ENCODE data around the gene IGLL5. TPM values are rescaled to one million over a fixed set of nuclear protein-coding genes. Genes with fewer than 3 reads are reported as not detected.

IGLL5 gene
- polyA plus RNA-seq, 6 donors from 2014 or later: 233 to 640 (median 475) TPM

- Mint-ChIP-seq H3K9me3 (no peaks in the 10 kb centered on the region), H3K27ac (no peak overlapping the region), H3K36me3 (no peaks in the 10 kb centered on the region), H3K4me1 (peaks cover 35 to 48% (median 43%) of the 10 kb centered on the region in 3 donors), H3K4me3 (peak overlapping the region in 1 of 8 donors; percentile 70), H3K27me3 (peaks cover 0 to 18% (median 12%) of the 10 kb centered on the region in 3 donors)
- ATAC-seq (ENCODE audit: low read depth in 2 of 2): no peak
- DNase-seq: no peak
Observed at GRCh38 chr22:22854466-22854865, 33.1 kb upstream of the IGLL5 start.

GRCh38 chr22:22855085-22855484 lies 32.5 kb upstream of the IGLL5 start:
- DNase-seq: no peak
- peaks cover 0 to 18% (median 12%) of the 10 kb centered on the region in 3 donors for H3K27me3 Mint-ChIP-seq
- ATAC-seq (ENCODE audit: low read depth in 2 of 2): no peak
- H3K4me1 Mint-ChIP-seq: peaks cover 29 to 42% (median 38%) of the 10 kb centered on the region in 3 donors
- no peaks in the 10 kb centered on the region for H3K36me3 Mint-ChIP-seq
- H3K27ac Mint-ChIP-seq: peak overlapping the region in 1 of 6 donors; percentile 75
- no peaks in the 10 kb centered on the region for H3K9me3 Mint-ChIP-seq
- H3K4me3 Mint-ChIP-seq: no peak overlapping the region

GRCh38 chr22:22855617-22856308 lies 31.9 kb upstream of the IGLL5 start:
- DNase-seq (peak; percentile 58), ATAC-seq (ENCODE audit: low read depth in 2 of 2) (peak; percentile 72 to 77)
- peaks cover 0 to 18% (median 12%) of the 10 kb centered on the region in 3 donors for H3K27me3 Mint-ChIP-seq
- peak overlapping the region in 6 of 8 donors; percentile 25 to 90 (median 56) for H3K4me3 Mint-ChIP-seq
- no peaks in the 10 kb centered on the region for H3K9me3 Mint-ChIP-seq
- H3K27ac Mint-ChIP-seq: peak overlapping the region in 5 of 6 donors; percentile 49 to 92 (median 69)
- no peaks in the 10 kb centered on the region for H3K36me3 Mint-ChIP-seq
- H3K4me1 Mint-ChIP-seq: peaks cover 28 to 38% (median 33%) of the 10 kb centered on the region in 3 donors

GRCh38 chr22:22856364-22856763 lies 31.3 kb upstream of the IGLL5 start:
- Mint-ChIP-seq H3K4me1 (peaks cover 28 to 38% (median 37%) of the 10 kb centered on the region in 3 donors), H3K27me3 (peaks cover 0 to 17% (median 12%) of the 10 kb centered on the region in 3 donors), H3K36me3 (no peaks in the 10 kb centered on the region), H3K9me3 (no peaks in the 10 kb centered on the region), H3K4me3 (peak overlapping the region in 6 of 8 donors; percentile 50 to 88 (median 64)), H3K27ac (peak overlapping the region in 4 of 6 donors; percentile 7 to 79 (median 41))
- ATAC-seq (ENCODE audit: low read depth in 2 of 2) (no peak), DNase-seq (no peak)

- H3K36me3 Mint-ChIP-seq: no peaks in the 10 kb centered on the region
- H3K4me1 Mint-ChIP-seq: peaks cover 28 to 39% (median 38%) of the 10 kb centered on the region in 3 donors
- peak overlapping the region in 4 of 6 donors; percentile 41 to 90 (median 56) for H3K27ac Mint-ChIP-seq
- DNase-seq (no peak), ATAC-seq (ENCODE audit: low read depth in 2 of 2) (no peak)
- peaks cover 0 to 13% (median 12%) of the 10 kb centered on the region in 3 donors for H3K27me3 Mint-ChIP-seq
- peak overlapping the region in 7 of 8 donors; percentile 53 to 88 (median 71) for H3K4me3 Mint-ChIP-seq
- H3K9me3 Mint-ChIP-seq: no peaks in the 10 kb centered on the region
Observed at GRCh38 chr22:22856885-22857606, 30.6 kb upstream of the IGLL5 start.

GRCh38 chr22:22857607-22858558 lies 29.7 kb upstream of the IGLL5 start:
- no peaks in the 10 kb centered on the region for H3K36me3 Mint-ChIP-seq
- H3K4me3 Mint-ChIP-seq: peak overlapping the region in 7 of 8 donors; percentile 37 to 88 (median 71)
- ATAC-seq (ENCODE audit: low read depth in 2 of 2) (peak; percentile 74 to 75), DNase-seq (no peak)
- peaks cover 28 to 39% (median 38%) of the 10 kb centered on the region in 3 donors for H3K4me1 Mint-ChIP-seq
- H3K9me3 Mint-ChIP-seq: no peaks in the 10 kb centered on the region
- H3K27me3 Mint-ChIP-seq: peaks cover 0 to 7% (median 4%) of the 10 kb centered on the region in 3 donors
- H3K27ac Mint-ChIP-seq: peak overlapping the region; percentile 10 to 90 (median 57)

GRCh38 chr22:22858559-22858937 lies 29.1 kb upstream of the IGLL5 start:
- Mint-ChIP-seq H3K9me3 (no peaks in the 10 kb centered on the region), H3K36me3 (no peaks in the 10 kb centered on the region), H3K27ac (peak overlapping the region in 5 of 6 donors; percentile 3 to 85 (median 49)), H3K27me3 (peaks cover 0 to 4% (median 2%) of the 10 kb centered on the region in 3 donors), H3K4me1 (peaks cover 33 to 43% (median 42%) of the 10 kb centered on the region in 3 donors), H3K4me3 (peak overlapping the region in 1 of 8 donors; percentile 65)
- ATAC-seq (ENCODE audit: low read depth in 2 of 2) (no peak), DNase-seq (no peak)

- H3K9me3 Mint-ChIP-seq: no peaks in the 10 kb centered on the region
- no peaks in the 10 kb centered on the region for H3K27me3 Mint-ChIP-seq
- ATAC-seq (ENCODE audit: low read depth in 2 of 2) (no peak), DNase-seq (no peak)
- no peak overlapping the region for H3K4me3 Mint-ChIP-seq
- peak overlapping the region in 2 of 6 donors; percentile 57 to 81 for H3K27ac Mint-ChIP-seq
- no peaks in the 10 kb centered on the region for H3K36me3 Mint-ChIP-seq
- H3K4me1 Mint-ChIP-seq: peaks cover 46 to 56% (median 51%) of the 10 kb centered on the region in 3 donors
Observed at GRCh38 chr22:22863001-22863400, 24.6 kb upstream of the IGLL5 start.

GRCh38 chr22:22865311-22866072 lies 22.1 kb upstream of the IGLL5 start:
- H3K27me3 Mint-ChIP-seq: no peaks in the 10 kb centered on the region
- H3K9me3 Mint-ChIP-seq: no peaks in the 10 kb centered on the region
- DNase-seq (peak; percentile 78), ATAC-seq (ENCODE audit: low read depth in 2 of 2) (peak; percentile 91 to 92)
- H3K4me3 Mint-ChIP-seq: peak overlapping the region in 5 of 8 donors; percentile 6 to 63 (median 44)
- no peaks in the 10 kb centered on the region for H3K36me3 Mint-ChIP-seq
- H3K4me1 Mint-ChIP-seq: peaks cover 45 to 53% (median 46%) of the 10 kb centered on the region in 3 donors
- H3K27ac Mint-ChIP-seq: peak overlapping the region; percentile 69 to 98 (median 88)

GRCh38 chr22:22866381-22867111 lies 21.1 kb upstream of the IGLL5 start:
- H3K27ac Mint-ChIP-seq: peak overlapping the region in 4 of 6 donors; percentile 70 to 93 (median 86)
- H3K9me3 Mint-ChIP-seq: no peaks in the 10 kb centered on the region
- peaks cover 54 to 58% (median 56%) of the 10 kb centered on the region in 3 donors for H3K4me1 Mint-ChIP-seq
- H3K4me3 Mint-ChIP-seq: peak overlapping the region in 2 of 8 donors; percentile 31 to 47
- H3K27me3 Mint-ChIP-seq: no peaks in the 10 kb centered on the region
- no peak for ATAC-seq (ENCODE audit: low read depth in 2 of 2)
- DNase-seq: no peak
- H3K36me3 Mint-ChIP-seq: no peaks in the 10 kb centered on the region

GRCh38 chr22:22867996-22868715 lies 19.5 kb upstream of the IGLL5 start:
- ATAC-seq (ENCODE audit: low read depth in 2 of 2) (no peak), DNase-seq (no peak)
- Mint-ChIP-seq H3K27ac (peak overlapping the region in 2 of 6 donors; percentile 72 to 76), H3K36me3 (no peaks in the 10 kb centered on the region), H3K4me3 (peak overlapping the region in 1 of 8 donors; percentile 21), H3K9me3 (no peaks in the 10 kb centered on the region), H3K4me1 (peaks cover 61 to 68% (median 67%) of the 10 kb centered on the region in 3 donors), H3K27me3 (no peaks in the 10 kb centered on the region)
